Activated CD8-positive, alpha-beta T cell treated with anti-CD3 and anti-CD28 coated beads for 36 hours (primary cell): ENCODE measurements around the gene CSNK1D. TPM values are rescaled to one million over a fixed set of nuclear protein-coding genes. Genes with fewer than 3 reads are reported as not detected.

Source experiments
- ATAC-seq: fragments of 200-7000 bp; cut with Tn5 transposase; one replicate; pipeline ENCODE4 v1.10.0; 2021; ENCODE audit warnings: mild to moderate bottlenecking, moderate library complexity
- CTCF ChIA-PET: fragments of 350-600 bp; sonication (Branson Sonifier 250); formaldehyde crosslinking; loops from one replicate; lab custom pipeline; 2021; ENCODE audit warnings: antibody characterized with exemption; lab: Charles Lee
- POLR2A ChIA-PET: fragments of 350-600 bp; sonication (Branson Sonifier 250); formaldehyde crosslinking; loops from one replicate; lab custom pipeline; 2021; ENCODE audit warnings: antibody characterized with exemption; lab: Charles Lee
- DNase-seq: peaks from one replicate; pipeline ENCODE4 v3.0.0-alpha.2; 2020
- H3K27ac Mint-ChIP-seq: one replicate; pipeline ENCODE4 v1.8.0; 2021; ENCODE audit warnings: mild to moderate bottlenecking, mixed read lengths
- H3K27me3 Mint-ChIP-seq: one replicate; pipeline ENCODE4 v1.8.0; 2021; ENCODE audit warnings: mixed read lengths
- H3K36me3 Mint-ChIP-seq: one replicate; pipeline ENCODE4 v1.8.0; 2021; ENCODE audit warnings: low read depth, mixed read lengths
- H3K4me1 Mint-ChIP-seq: one replicate; pipeline ENCODE4 v1.8.0; 2021; ENCODE audit warnings: low read depth, mixed read lengths
- H3K4me3 Mint-ChIP-seq: one replicate; pipeline ENCODE4 v1.8.0; 2021; ENCODE audit warnings: mild to moderate bottlenecking, moderate library complexity, mixed read lengths
- H3K9me3 Mint-ChIP-seq: one replicate; pipeline ENCODE4 v1.8.0; 2021; ENCODE audit warnings: mixed read lengths
- CTCF ChIP-seq: fragments of 200-600 bp; IDR thresholded peaks from one replicate; pipeline ENCODE4 v1.8.0; 2022; ENCODE audit warnings: antibody characterized with exemption, mild to moderate bottlenecking
- intact Hi-C: fragments of 100-400 bp; cut with micrococcal nuclease; formaldehyde crosslinking; loops from one replicate; pipeline ENCODE4 v1.10.0; 2022
- total RNA-seq, 2 experiments: library from RNA; stranded (reverse); gene quantifications; one replicate each; pipeline ENCODE4 v1.2.3, GENCODE V29; 2021

The CSNK1D gene
- total RNA-seq, 2 experiments from 2014 or later = 90.6 to 97.0 TPM

GRCh38 chr17:82219753-82220709 is 53.5 kb downstream of the CSNK1D start:
- H3K36me3 Mint-ChIP-seq = no peaks in the 10 kb centered on the region
- ATAC-seq (no peak), DNase-seq (no peak)
- CTCF ChIA-PET = interaction anchor here (1.2 to 1.5 kb wide), 2 partner anchors 10 to 16 kb away, joined by 4 to 6 read pairs; no protein-coding TSS in a partner anchor
- peaks cover 16% of the 10 kb centered on the region for H3K4me1 Mint-ChIP-seq
- H3K4me3 Mint-ChIP-seq = no peak overlapping the region
- no peaks in the 10 kb centered on the region for H3K27me3 Mint-ChIP-seq
- intact Hi-C loops = no loop called here
- no peaks in the 10 kb centered on the region for H3K9me3 Mint-ChIP-seq
- TF ChIP-seq CTCF = no peak
- H3K27ac Mint-ChIP-seq = no peak overlapping the region
- POLR2A ChIA-PET = interaction anchor here (0.6 kb wide), 1 partner anchor 79 kb away, joined by 3 read pairs; no protein-coding TSS in a partner anchor

- TF ChIP-seq CTCF = no peak
- POLR2A ChIA-PET = interaction anchor here (1.1 kb wide), 1 partner anchor 10 kb away, joined by 5 read pairs; the partner anchor contains the start of gene SLC16A3
- Mint-ChIP-seq H3K4me1 (peaks cover 21% of the 10 kb centered on the region), H3K4me3 (no peak overlapping the region), H3K9me3 (no peaks in the 10 kb centered on the region), H3K27ac (no peak overlapping the region), H3K36me3 (no peaks in the 10 kb centered on the region), H3K27me3 (no peaks in the 10 kb centered on the region)
- intact Hi-C loops = no loop called here
- CTCF ChIA-PET = no interaction called here
- DNase-seq (no peak), ATAC-seq (no peak)
These were observed 54.4 kb downstream of the CSNK1D start for GRCh38 chr17:82219083-82219482.

- H3K4me1 Mint-ChIP-seq = peaks cover 26% of the 10 kb centered on the region
- no peak overlapping the region for H3K4me3 Mint-ChIP-seq
- DNase-seq = no peak
- H3K36me3 Mint-ChIP-seq = no peaks in the 10 kb centered on the region
- intact Hi-C loops = no loop called here
- ATAC-seq = no peak
- H3K9me3 Mint-ChIP-seq = no peaks in the 10 kb centered on the region
- POLR2A ChIA-PET = interaction anchor here (1.0 to 1.1 kb wide), 2 partner anchors 11 to 32 kb away, joined by 4 to 5 read pairs; partner anchors contain the start of gene SLC16A3
- TF ChIP-seq CTCF = no peak
- CTCF ChIA-PET = no interaction called here
- H3K27me3 Mint-ChIP-seq = no peaks in the 10 kb centered on the region
- H3K27ac Mint-ChIP-seq = no peak overlapping the region
These were observed 55.0 kb downstream of the CSNK1D start for GRCh38 chr17:82218349-82219075.

- Mint-ChIP-seq H3K27ac (no peak overlapping the region), H3K36me3 (no peaks in the 10 kb centered on the region), H3K4me1 (peaks cover 27% of the 10 kb centered on the region), H3K27me3 (no peaks in the 10 kb centered on the region), H3K9me3 (no peaks in the 10 kb centered on the region), H3K4me3 (no peak overlapping the region)
- ATAC-seq (no peak), DNase-seq (no peak)
- intact Hi-C loops = no loop called here
- POLR2A ChIA-PET = interaction anchor here (1.0 kb wide), 1 partner anchor 33 kb away, joined by 4 read pairs; no protein-coding TSS in a partner anchor
- CTCF ChIA-PET = no interaction called here
- no peak for TF ChIP-seq CTCF
These were observed 55.8 kb downstream of the CSNK1D start for GRCh38 chr17:82217530-82218204.
